Measurements from ENCODE around the gene BCL2L1.

The BCL2L1 gene

GRCh38 chr20:31693402-31693801 is 29.3 kb downstream of the BCL2L1 start:
- no peak for DNase-seq (ENCODE audit: low read depth, low spot score)

DNA sequence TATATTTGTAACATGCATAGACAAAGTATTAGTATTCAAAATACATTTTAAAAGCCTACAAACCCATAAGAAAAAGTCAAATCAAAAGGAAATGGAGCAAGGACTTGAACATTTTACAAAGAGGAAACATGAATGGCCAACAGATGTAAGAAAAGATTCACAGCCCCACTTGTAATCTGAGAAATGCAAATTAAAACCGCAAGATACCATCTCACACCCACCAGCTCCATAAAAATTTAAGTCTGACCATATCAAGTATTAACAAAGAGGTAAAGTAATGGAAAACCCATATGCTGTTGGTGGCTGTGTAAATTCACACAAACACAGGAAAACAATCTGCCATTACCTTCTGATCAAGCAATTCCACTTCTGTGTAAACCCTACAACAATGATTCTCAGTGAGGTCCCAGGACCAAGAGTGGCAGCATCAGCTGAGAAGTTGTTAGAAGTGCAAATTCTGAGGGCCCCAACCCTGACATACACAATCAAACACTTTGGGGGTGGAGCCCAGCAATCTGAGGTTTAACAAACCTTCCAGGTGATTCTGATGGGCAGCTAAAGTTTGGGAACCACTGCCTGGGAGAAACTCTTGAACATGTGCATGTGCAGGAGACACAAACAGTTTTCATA is 30.9 kb downstream of the BCL2L1 start:
- no peak for DNase-seq (ENCODE audit: low read depth, low spot score)

DNA sequence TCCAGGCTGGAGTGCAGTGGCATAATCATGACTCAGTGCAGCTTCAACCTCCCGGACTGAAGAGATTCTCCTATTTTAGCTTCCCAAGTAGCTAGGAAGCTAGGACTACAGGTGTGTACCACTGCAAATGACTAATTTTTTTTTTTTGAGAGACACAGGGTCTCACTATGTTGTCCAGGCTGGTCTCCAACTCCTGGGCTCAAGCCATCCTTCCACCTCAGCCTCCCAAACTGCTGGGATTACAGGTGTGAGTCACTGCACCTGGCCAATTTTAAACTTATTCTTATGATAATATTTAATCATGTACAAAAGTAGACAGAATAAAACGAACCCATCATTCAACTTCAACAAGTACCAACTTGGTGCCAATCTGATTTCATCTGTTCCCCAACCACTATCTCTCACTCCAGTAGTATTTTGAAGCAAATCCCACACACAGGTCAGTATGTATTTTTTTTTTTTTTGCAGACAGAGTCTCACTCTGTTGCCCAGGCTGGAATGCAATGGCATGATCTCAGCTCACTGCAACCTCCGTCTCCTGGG is 32.5 kb downstream of the BCL2L1 start:
- DNase-seq (ENCODE audit: low read depth, low spot score), result no peak

DNA sequence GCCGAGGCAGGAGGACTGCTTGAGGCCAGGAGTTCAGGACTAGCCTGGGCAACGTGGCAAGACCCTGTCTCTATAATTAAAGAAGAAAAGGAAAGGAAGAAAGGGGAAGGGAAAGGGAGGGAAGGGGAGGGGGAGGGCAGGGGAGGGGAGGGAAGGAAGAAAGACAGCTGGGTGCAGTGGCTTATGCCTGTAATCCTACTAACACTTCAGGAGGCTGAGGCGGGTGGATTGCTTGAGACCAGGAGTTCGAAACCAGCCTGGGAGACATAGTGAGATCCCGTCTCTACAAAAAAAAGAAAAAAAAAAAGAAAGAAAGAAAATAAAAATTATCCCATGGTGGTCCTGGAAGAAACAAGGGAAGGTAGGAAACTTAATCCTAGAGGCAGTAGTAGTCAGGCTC is 33.5 kb downstream of the BCL2L1 start:
- no peak for DNase-seq (ENCODE audit: low read depth, low spot score)

DNA sequence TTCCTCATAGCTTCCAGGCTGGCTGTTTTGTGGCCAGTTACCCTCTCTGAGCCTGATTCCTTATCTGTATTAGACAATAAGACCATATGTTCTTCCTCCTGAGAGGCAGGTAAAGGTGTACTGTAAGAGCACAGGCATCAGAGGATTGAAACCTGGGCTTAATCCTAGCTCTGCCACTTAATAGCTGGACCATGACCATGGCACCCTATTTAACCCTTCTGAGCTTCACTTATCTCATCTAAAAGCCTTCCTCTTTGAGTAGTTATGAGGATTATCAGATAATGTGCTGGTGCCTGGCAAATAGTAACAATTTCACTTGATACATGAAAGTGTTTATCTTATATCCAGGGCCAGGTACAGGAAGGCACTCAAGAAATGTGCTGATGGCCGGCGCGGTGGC is 34.9 kb downstream of the BCL2L1 start:
- no peak for DNase-seq (ENCODE audit: low read depth, low spot score)

GRCh38 chr20:31685853-31686643 is 36.6 kb downstream of the BCL2L1 start:
- no peak for DNase-seq (ENCODE audit: low read depth, low spot score)

DNA sequence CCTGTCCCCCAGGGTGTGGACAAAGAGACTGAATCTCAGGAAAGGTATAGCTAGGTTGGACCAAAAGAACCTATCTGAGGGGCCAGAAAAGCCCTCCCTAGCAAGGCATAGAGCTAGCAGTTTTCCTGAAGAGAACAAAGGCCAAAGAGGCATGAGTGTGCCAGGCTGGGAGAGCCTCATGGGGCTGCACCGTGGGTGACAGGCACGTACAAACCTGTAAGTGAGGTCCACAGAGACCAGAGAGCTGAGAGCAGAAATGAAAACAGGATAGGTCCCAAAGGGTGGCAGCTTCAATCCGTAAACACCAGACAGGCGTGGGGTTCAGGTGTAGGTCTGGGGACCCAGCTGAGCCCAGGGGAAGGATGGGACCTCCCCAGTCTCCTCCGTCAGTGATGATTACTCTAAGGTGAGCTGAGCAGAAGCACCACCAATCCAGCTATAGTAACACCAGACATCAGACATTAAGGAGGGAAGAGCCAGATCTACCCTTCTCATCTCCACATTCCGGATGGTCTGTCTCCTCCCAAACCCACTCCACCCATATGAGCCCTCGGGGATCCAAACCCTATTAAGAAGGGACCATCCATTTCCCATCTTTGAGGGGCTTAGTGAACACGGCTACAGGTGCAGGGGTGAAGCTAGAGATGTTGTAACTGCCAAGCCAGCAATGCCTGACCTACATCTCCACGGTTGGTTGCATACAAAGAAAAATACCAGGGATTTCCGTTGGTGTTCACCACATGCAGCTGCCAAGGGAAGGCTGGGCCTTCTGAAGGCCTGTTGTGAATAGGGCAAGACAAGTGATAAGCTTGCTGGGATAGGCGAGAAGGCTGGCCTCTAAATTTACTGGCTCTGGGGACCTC is 38.3 kb downstream of the BCL2L1 start:
- no peak for DNase-seq (ENCODE audit: low read depth, low spot score)

DNA sequence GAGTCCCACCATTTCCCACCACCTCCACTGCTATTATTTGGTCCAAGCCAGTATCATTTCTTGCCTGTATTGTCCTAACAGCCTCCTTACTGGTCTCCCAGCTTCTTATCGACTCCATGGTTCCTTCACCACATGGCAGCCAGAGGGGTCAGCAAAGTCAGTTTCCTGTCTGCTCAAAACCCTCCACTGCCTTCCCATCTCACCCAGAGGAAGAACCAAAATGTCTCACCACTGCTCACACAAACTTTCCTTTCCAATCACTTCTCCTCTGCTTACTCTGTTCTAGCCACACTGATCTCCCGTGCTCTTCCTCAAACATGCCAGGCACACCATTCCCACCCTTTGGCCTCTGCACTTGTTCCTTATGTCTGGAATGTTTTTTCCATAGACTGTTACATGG is 39.7 kb downstream of the BCL2L1 start:
- no peak for DNase-seq (ENCODE audit: low read depth, low spot score)

DNA sequence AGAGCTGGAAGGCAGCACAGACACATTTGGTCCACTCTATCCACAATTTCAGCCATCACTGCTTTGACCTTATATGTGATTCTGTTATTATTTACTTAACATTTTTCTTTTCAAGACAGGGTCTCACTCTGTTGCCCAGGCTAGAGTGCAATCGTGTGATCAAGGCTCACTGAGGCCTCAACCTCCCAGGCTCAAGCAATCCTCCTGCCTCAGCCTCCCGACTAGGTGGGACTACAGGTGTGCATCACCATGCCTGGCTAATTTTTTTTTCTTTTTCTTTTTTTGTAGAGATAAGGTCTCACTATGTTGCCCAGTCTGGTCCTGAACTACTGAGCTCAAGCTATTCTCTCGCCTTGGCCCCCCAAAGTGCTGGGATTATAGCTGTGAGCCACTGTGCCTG is 40.3 kb downstream of the BCL2L1 start:
- DNase-seq (ENCODE audit: low read depth, low spot score), result no peak

DNA sequence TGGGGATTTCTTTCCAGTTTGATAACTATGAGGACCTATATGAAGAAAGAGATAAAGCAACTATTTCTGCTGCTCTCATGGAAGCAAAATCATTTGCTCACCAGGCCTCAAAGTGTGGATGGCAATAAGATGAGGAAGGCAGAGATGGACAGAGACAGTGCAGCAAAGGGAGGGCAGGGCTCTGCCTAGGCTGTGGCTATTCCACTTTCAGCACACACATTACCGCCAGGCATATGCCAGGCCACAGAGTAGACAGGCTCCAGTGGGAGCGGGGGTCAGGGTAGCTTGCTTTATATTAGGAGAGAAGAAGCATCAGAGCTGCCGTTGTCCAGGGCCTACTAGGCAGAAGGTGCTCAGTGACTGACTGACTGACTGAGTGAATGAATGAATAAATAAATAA is 40.9 kb downstream of the BCL2L1 start:
- DNase-seq (ENCODE audit: low read depth, low spot score), result no peak

DNA sequence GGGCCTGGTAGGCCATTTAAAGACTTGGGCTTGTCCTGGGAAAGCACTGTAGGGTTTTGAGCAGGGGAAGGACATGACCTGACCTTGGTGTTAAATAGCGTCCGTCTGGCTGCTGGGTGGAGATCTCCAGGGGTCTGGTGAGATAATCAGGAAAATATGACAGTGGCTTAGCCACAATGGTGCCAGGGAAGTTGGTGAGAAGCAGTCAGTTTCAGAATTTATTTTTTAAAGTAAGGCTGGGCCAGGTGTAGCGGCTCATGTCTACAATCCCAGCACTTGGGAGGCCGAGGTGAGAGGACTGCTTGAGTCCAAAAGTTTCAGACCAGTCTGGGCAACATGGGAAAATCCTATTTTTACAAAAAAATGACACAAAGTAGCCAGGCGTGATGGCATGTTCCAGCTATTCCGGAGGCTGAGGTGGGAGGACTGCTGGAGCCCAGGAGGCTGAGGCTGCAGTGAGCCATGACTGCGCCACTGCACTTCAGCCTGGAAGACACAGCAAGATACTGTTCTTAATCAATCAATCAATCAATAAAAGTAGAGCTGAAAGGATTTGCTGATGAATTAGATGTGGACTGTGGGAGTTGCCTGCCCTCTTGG is 41.4 kb downstream of the BCL2L1 start:
- DNase-seq (ENCODE audit: low read depth, low spot score), result no peak

- DNase-seq (ENCODE audit: low read depth, low spot score), result no peak
These were observed 42.2 kb downstream of the BCL2L1 start for GRCh38 chr20:31680286-31681127.

DNA sequence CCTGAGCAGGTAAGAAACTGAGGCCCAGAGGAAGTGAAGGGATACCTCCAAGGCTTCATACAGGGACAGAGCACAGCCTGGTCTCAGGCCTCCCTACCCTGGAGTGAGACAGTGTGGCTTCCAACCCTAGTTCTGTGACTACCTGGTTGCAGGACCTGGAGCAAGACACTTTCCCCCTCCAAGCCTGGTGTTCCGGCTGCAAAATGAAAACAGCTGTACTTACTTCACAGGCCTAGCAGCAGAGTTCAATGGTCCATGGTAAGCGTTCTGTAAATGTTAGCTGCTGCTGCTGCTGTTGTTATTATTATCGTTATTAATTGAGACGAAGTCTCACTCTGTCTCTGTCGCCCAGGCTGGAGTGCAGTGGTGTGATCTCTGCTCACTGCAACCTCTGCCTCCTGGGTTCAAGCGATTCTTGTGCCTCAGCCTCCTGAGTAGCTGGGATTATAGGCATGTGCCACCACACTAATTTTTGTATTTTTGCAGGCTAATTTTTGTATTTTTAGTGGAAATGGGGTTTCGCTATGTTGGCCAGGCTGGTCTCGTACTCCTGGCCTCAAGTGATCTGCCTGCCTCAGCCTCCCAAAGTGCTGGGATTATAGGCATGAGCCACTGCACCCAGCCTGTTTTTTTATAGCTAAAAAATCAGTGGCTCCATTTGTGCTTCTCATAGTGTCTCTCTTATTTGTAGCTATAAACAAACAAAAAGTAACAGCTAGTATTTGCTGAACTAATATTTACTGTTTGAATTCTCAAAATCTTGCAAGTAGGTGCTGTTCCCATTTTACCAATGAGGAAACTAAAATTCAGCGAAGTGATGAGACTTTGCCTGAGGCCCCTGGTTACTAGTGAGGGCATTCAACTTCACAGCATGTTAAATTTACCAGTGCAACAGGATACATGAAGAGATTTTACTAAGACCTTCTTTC is 43.0 kb downstream of the BCL2L1 start:
- DNase-seq (ENCODE audit: low read depth, low spot score), result no peak

- no peak for DNase-seq (ENCODE audit: low read depth, low spot score)
These were observed 44.0 kb downstream of the BCL2L1 start for GRCh38 chr20:31678389-31679356.

DNA sequence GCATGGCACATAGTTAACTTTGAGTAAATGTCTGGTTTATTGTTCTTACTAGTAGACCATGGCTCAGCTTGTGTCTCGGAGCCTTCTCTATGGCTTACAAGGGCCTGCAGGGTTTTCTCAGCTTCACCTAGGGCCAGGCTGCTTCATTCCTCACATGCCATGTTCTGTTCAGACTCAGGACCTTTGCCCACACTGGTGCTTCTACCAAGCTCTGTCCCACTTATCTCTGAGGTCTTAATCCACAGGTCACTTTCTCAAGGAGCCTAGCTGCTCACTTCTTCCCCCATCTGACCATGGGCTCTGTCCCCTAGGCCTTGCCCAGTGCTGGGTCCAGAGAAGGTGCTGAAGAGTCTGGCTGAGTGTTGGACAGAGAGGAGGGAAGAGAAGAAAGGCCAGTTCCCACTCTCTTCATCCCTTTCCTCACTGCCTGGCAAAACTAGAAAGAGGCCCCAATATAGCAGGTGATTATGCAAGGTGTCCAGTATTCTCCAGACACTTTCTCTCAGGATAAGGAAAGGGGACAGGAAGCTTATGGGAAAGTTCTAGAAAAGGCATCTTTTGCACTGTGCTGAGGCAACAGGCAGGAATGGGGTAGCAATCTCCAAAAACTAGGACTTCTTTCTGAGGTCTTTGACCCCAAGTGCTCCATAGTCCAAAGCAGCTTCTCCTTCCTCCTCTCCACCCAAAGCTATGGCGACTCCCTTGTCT is 45.0 kb downstream of the BCL2L1 start:
- no peak for DNase-seq (ENCODE audit: low read depth, low spot score)

DNA sequence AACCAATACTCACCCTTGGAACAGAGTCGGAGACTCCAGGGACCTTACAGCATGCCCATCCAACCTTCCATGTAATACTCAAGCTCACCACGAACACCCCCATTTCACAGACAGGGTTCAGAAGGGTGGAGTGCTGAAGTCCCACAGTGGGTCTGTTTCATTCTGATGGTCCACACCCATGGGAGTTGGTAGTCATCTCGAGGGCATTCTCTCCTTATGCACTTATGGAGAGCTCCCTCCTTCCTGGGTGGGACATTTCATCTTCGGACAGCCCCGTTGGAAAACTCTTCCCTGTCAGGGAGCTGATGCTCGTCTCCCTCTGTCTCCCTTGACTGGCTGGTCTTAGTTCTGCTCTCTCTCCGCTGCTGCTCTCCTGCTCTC is 46.1 kb downstream of the BCL2L1 start:
- no peak for DNase-seq (ENCODE audit: low read depth, low spot score)

- peak; percentile 29 for DNase-seq (ENCODE audit: low read depth, low spot score)
These were observed 46.6 kb downstream of the BCL2L1 start for GRCh38 chr20:31675828-31676608.

All from activated naive CD8-positive, alpha-beta T cell treated with anti-CD3 and anti-CD28 coated beads, Interleukin-2, amount 50 U/mL, for 16 hours (primary cell).